HG03558 (cell line): ENCODE results near the gene ATP11A.
"Not testable (repeated sequence)": the region's sequence is repeated elsewhere in the genome, so short reads cannot be mapped to it uniquely, and the experiment has no call there.

Source experiments
- ATAC-seq: cut with Tn5 transposase; IDR thresholded peaks from one replicate; pipeline ENCODE4 v1.9.1; 2021; ENCODE audit warnings: moderate number of reproducible peaks; ENCODE audit not compliant: unreplicated experiment; ENCODE audit errors: extremely low read depth

Gene ATP11A

DNA sequence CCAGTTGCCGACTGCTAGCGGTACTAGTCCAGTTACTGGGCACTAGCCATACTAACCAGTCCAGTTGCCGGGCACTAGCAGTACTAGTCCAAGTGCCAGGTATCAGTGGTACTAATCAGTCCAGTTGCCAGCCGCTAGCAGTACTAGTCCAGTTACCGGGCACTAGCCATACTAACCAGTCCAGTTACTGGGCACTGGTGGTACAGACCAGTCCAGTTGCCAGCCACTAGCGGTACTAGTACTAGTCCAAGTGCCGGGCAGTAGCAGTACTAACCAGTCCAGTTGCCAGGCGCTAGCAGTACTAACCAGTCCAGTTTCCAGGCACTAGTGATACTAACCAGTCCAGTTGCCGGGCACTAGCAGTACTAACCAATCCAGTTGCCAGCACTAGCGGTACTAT is 155.0 kb downstream of the ATP11A start:
- no peak for ATAC-seq

DNA sequence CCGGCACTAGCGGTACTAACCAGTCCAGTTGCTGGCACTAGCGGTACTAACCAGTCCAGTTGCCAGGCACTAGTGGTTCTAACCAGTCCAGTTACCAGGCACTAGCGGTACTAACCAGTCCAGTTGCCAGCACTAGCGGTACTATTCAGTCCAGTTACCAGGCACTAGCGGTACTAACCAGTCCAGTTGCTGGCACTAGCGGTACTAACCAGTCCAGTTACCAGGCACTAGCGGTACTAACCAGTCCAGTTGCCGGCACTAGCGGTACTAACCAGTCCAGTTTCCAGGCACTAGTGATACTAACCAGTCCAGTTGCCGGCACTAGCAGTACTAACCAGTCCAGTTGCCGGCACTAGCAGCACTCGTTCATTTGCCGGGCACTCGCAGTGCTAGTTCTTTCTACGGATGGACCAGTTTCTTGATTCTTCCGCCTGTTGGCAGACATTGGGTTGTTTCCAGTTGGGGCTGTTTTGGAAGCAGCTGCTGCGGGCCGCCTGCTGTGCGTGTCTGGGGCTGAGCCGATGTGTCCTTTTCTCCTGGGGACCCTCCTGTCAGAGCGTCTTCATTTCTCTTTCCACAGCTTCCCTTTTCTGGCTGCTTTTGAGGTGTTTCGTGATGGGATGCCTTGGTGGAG is 155.8 kb downstream of the ATP11A start:
- ATAC-seq: no peak

DNA sequence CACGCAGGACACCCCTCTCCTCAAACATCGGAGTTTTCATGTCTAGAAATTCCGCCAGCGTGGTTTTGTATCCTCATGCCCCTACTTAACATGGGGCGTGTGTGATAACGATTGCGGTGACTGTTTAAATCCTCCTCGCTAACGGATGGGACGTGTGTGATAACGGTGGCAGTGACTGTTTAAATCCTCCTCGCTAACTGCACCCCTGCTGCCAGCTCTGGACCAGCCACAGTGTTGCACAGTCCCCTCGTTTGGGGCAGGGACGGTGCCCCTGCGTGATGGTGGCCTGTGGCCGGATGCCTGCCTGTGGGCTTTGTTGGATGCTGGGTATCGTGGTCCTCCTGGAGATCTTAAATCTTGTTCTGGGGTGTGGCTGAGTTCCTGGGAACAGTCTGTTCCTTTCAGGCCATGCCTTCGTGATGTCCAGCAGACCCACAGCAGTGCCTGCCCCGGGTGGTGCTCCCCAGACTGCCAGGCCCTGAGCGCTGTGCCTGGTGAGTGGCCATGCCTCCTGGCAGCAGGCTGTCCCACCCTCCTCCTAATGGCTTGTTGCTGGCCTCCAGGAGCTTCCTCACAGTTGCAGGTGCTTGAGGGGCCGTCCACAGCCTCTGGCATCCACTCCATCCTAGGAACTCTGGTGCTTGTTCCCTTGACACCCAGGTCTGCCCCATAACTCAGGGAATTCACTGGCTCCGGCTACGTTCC is 156.7 kb downstream of the ATP11A start:
- no peak for ATAC-seq

DNA sequence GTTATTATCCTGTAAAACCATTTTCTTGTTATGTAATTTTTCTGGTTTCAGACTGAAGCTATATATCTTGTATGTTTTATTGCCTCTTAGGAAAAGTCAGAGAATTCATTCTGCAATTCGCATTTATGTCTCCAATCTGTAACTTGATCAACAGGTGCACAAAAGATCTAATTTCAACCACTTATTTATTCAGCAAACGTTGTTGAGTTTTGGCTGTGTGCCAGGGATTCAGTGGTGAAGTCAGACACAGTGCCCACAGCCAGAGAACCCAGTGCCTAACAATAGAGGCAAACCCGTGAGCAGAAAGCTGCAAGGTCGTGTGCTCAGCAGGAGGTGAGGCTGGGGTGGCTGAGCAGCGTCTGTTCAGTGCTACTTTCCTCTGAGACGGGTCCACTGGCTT is 159.7 kb downstream of the ATP11A start:
- no peak for ATAC-seq

DNA sequence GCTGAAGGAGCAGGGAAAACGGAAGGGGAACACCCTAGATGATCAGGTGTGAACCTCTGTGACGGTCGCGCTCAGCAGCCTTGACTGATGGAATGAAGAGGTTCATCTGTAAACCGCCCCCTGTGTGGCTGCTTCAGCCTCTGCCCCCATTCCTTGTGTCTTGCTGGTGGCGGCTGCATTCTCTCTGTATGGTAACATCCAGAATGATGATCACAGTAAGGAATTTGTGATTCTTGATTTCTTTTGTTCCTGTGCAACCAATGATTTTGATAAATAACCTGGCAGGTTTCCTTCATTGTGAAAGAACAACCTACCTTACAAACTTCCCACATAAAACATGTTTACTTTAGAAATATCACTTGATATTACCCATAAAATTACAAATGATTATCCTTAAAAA is 160.4 kb downstream of the ATP11A start:
- no peak for ATAC-seq

DNA sequence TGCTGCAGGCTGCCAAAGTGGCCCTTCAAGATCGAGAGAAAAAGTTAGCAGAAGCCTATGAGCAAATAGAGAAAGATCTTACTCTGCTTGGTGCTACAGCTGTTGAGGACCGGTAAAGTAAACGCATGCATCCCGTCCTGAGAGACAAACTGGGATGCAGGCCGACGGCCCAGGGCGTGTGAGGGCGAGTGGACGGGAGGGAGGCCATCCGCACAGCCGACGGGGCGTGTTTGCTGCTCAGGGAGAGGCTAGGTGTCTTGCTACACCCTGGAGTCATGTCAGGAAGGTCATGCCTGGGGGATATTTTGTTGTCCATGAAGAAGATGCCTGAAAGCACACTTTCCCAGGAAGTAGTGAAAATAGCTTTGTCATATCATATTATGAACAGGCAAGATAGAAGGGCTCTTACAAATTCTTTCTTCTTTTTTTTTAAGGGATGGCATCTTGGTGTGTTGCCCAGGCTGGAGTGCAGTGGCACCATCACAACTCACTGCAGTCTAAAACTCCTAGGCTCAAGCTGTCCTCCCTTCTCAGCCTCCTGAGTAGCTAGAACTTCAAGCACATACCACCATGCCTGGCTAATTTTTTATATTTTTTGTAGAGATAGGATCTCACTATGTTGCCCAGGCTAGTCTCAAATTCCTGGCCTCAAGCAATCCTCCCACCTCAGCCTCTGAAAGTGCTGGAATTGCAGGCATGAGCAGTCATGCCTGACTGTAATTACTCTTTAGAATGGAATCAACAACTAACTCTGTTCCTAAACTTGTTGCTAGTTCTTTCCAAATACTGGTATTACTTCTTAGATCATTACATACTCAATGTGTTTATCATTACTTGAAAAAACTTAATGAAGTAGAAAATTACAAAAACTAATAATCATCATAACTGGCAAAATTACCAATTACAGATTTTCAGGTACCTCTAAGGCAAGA is 161.5 kb downstream of the ATP11A start:
- ATAC-seq: no peak

DNA sequence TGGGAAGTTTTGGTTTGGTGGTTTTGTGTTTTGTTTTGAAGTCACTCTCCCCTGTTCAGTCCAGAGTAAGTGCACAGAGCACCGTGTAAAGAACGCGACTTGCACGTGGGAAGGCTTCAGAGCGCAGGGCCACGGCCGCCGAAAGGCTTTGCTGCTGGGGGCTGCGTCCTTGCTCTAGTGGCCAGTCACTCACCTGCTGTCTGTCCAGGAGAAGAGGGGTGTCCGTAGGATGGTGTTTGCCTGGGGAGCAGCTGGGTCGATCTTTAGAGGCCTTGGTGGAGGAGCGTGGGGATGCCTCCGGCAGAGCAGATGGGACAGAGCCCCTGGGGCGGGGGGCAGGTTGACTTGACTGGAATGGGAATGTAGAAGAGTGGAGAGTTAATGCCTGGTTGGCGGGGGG is 162.6 kb downstream of the ATP11A start:
- no peak for ATAC-seq

DNA sequence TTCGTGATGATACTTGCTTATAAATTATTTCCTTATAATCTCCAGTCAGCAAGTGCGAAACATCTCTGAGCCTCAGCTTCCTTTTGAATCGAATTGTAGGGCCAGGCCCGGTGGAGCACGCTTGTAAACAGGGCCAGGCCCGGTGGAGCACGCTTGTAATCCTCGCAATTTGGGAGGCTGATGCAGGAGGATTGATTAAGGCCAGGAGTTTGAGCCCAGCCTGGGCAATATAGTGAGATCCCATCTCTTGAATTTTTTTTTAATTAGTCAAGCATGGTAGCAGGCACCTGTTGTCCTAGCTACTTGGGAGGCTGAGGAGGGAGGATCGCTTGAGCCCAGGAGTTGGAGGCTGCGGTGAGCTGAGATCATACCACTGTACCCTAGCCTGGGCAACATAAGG is 163.0 kb downstream of the ATP11A start:
- no peak for ATAC-seq

DNA sequence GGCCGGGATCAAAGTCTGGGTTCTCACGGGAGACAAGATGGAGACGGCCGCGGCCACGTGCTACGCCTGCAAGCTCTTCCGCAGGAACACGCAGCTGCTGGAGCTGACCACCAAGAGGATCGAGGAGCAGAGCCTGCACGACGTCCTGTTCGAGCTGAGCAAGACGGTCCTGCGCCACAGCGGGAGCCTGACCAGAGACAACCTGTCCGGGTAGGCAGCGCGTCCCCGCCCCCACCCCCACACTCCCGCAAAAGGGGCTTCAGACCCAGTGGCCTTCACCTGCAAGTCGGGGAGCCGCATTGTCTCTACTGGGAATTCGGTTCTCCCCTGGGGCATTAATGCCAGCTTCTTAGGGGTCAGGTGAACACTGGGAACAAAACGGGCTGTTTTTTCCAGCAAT is 164.5 kb downstream of the ATP11A start:
- no peak for ATAC-seq

DNA sequence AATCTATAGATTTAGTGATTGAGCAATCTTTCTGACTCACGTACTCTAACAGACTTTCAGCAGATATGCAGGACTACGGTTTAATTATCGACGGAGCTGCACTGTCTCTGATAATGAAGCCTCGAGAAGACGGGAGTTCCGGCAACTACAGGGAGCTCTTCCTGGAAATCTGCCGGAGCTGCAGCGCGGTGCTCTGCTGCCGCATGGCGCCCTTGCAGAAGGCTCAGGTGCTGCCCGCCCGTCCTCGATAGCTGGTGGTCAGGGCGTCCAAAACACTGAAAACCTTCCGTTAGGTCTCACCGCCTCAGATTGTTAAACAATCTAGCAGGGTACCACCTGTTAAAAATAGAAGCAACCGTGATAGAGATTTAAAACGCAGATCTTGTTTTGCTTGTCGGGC is 166.0 kb downstream of the ATP11A start:
- no peak for ATAC-seq

DNA sequence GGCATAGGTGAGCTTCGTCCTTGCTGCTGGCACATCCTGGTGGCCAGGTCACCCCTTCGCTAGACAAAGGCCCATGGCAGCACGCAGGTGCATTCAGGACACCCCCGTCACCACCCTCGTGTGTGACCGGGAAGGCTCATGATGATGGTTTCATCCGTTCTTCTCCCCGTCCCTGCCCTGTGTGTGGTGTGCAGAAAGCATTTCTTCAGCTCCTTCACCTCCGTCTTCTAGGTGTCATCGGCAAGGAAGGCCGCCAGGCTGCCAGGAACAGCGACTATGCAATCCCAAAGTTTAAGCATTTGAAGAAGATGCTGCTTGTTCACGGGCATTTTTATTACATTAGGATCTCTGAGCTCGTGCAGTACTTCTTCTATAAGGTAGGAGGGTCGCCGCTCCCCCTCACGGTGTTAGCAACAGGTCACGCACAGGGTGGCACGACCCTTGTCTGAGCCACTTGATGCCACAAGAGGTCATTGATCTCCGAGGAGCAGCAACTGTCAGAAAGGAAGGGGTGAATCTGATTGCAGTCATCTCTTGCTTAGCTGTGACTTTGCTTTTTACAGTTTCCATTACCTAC is 168.2 kb downstream of the ATP11A start:
- ATAC-seq: no peak

DNA sequence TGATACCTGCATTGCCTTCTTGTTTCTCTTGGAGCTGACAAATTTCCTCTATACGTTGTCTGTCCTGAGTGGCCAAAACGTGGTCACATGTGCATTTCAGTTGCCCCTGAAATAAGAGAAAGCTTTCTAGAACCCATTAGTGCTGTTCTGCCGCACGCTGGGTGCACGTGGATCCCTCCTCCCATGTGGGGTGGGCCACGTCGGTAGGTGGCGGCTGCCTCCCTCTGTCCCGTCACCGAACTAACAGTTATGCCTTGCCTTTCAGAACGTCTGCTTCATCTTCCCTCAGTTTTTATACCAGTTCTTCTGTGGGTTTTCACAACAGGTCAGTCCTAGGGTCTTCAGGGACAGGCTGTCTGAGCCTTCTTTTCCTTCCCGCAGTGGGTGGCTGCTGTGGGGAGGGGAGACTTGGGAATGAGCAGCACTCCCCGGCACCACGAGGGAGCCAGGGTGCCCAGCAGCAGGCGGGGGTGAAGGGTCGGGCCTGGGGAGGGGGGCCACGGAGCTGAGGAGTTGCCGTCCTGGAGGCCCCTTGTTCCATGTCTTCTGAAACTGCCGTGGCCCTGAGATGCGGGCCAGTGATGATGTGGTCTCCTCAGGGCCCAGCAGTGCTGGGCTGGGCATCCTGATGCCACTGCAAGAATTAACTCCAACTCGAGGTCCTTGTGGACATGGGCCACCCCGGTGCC is 169.4 kb downstream of the ATP11A start:
- ATAC-seq: no peak

DNA sequence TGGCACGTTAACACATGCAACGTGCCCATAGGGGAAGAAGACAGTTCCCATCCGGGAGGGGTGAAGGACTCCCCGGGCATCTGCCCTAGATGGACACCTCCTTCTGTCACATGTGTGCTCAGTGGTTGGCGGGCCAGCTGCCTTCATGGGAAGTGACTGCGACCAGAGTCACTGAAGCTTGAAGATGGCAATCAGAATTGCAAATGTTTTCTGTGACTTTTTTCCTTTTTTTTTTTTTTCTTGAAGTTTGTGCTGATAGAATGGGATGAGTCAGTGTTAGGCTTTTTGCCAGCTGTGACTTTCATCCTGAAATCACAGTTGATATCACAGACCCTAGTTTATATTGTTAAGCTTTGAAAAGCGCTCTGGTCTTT is 170.0 kb downstream of the ATP11A start:
- ATAC-seq: peak; percentile 76

DNA sequence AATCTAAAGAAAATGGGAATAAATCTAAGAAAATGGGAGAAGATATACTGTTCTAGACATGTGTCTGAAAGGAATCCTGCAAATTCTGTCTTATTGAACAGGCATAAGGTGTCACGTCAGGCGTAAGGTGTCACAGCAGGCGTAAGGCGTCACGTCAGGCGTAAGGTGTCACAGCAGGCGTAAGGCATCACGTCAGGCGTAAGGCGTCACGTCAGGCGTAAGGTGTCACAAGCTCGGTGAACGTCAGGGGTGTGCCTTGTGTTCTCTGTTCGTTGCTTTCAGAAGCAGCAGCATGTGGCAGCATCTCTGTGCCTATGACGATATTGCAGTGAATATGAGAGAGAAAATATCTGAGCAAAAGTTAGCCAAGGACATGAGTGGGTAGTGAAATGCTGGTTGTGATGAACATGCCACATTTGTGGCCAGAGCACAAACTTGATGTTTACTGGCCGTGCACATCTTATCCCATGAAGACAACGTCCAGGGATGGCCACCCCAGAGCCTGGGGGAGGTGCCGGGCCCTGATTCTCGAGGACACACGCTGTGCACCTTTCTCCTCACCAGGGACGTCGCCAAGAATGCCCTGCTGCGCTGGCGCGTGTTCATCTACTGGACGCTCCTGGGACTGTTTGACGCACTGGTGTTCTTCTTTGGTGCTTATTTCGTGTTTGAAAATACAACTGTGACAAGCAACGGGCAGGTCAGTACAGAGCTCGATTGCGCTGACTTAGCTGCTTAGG is 172.2 kb downstream of the ATP11A start:
- ATAC-seq: no peak

DNA sequence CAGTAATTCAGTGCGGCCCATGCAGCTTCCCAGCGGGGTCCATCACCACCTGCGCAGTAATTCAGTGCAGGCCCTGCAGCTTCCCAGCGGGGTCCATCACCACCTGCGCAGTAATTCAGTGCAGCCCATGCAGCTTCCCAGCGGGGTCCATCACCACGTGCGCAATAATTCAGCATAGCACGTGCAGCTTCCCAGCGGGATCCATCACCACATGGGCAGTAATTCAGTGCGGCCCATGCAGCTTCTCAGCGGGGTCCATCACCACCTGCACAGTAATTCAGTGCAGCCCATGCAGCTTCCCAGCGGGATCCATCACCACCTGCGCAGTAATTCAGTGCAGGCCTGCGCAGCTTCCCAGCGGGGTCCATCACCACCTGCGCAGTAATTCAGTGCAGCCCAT is 173.5 kb downstream of the ATP11A start:
- ATAC-seq: not testable (repeated sequence)

DNA sequence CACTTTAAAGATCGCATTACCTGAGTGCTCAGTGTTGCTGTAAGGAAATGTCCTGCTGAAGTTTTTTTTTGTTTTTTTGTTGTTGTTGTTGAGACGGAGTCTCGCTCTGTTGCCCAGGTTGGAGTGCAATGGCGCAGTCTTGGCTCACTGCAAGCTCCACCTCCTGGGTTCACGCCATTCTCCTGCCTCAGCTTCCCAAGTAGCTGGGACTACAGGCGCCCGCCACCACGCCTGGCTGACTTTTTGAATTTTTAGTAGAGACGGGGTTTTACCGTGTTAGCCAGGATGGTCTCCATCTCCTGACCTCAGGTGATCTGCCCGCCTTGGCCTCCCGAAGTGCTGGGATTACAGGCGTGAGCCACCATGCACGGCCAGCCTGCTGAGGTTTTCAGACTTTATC is 175.6 kb downstream of the ATP11A start:
- ATAC-seq: not testable (repeated sequence)

DNA sequence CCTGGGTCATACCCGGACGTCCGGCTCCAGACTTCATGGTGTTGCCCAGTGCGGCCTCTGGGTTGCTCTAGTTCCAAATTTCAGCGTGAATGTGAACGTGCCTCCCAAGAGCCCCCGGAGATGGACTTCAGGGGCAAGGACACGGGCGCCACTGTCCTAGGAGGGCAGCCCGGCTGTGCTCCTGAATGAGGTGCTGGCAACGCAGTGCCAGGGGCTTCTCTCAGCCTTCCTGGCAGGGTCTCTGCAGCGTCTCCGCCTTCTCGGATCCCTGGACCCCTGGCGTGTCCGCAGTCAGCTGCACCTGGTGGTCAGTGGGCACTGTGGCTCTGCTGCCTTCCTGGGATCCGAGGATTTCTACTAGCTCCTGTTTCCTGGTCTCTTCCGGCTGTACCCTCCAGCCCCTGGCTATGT is 177.5 kb downstream of the ATP11A start:
- no peak for ATAC-seq

DNA sequence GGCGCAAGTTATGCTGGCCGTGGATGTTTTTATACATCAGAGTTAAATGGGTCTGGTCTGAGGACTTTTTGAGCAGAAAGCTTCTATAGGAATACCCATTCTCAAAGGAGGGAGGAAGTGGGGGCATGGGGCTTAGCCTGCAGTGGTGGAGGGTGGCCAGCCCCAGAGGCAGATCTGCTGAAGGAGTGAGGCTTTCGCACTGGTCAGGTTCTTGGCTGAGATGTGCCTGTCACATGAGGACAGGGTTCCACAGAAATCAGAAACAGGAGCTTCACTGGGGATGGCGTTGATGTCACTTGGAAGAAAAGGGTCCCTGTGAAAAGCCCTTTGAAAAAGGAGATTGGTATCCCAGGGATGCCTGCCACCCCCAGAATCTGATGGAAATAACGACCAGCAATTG is 178.5 kb downstream of the ATP11A start:
- no peak for ATAC-seq

DNA sequence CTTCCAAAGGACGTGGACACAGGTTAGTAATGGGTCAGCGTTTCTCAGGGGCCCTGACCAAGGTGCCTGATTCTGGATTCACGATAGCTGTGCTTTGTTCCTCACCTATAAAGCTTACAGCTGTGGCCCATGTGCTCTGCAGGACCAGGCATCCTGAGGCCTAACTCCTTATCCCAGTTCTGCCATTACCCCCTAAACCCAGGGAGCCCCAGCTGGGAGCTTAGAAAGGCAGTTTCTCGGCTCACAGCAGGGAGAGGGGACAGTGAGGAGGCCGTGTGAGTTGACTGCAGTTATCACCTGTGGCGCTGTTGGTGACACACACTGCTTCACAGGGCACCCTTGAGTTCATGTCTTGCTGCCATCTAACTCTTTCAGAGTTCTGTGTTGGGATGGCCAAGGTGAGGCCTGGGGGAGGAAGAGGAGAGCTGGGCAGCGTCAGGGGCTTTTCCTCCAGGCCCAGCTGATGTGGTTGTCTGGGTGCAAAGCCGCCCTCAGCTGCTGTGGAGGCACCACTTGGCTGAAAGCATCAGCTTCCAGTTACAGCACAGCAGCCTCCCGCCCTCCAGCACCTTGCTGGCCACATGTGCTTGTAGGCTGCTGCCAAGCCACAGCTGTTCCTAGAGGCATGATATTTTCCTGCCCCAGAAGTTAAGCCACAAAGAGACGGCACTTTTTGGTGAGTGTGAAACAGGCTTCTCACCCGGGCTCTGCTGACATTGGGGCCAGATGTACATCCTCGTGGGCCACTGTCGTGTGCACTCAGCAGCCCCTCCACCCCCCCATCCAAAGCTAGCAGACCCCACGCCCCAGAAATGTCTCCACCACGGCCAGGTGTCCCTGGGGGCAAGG is 179.6 kb downstream of the ATP11A start:
- ATAC-seq: no peak
